HG02981 (cell line): Measurements from ENCODE around the gene EIF5A2.
"Not testable (repeated sequence)": the region's sequence is repeated elsewhere in the genome, so short reads cannot be mapped to it uniquely, and the experiment has no call there.

Experiments used
- ATAC-seq: cut with Tn5 transposase; IDR thresholded peaks from one replicate; pipeline ENCODE4 v1.9.1; 2021; ENCODE audit warnings: mild to moderate bottlenecking, moderate library complexity; ENCODE audit not compliant: unreplicated experiment

EIF5A2 gene

GRCh38 chr3:170897199-170897598 is 11.2 kb downstream of the EIF5A2 start:
- not testable (repeated sequence) for ATAC-seq

GRCh38 chr3:170896781-170897180 is 11.7 kb downstream of the EIF5A2 start:
- ATAC-seq: no peak

GRCh38 chr3:170896333-170896732 is 12.1 kb downstream of the EIF5A2 start:
- ATAC-seq: not testable (repeated sequence)

GRCh38 chr3:170893895-170894294 is 14.5 kb downstream of the EIF5A2 start:
- no peak for ATAC-seq

- no peak for ATAC-seq
These were observed 18.8 kb downstream of the EIF5A2 start for GRCh38 chr3:170889630-170890029.

GRCh38 chr3:170889132-170889531 is 19.3 kb downstream of the EIF5A2 start:
- no peak for ATAC-seq

- ATAC-seq: not testable (repeated sequence)
These were observed 24.1 kb downstream of the EIF5A2 start for GRCh38 chr3:170884109-170884930.

GRCh38 chr3:170878688-170879087 is 29.7 kb downstream of the EIF5A2 start:
- not testable (repeated sequence) for ATAC-seq

- not testable (repeated sequence) for ATAC-seq
These were observed 31.1 kb downstream of the EIF5A2 start for GRCh38 chr3:170877311-170877710.

GRCh38 chr3:170876537-170876936 is 31.9 kb downstream of the EIF5A2 start:
- ATAC-seq: no peak

GRCh38 chr3:170869645-170870593 is 38.5 kb downstream of the EIF5A2 start, which contains the start of gene RPL22L1:
RPL22L1 (minus strand) TSS chr3:170870195; CDS start chr3:170870167, 28 bp downstream.
- ATAC-seq: peak; percentile 97

GRCh38 chr3:170869239-170869590 is 39.2 kb downstream of the EIF5A2 start:
- no peak for ATAC-seq

GRCh38 chr3:170868577-170869238 is 39.7 kb downstream of the EIF5A2 start:
- ATAC-seq: no peak

- ATAC-seq: no peak
These were observed 41.1 kb downstream of the EIF5A2 start for GRCh38 chr3:170867143-170867937.

- no peak for ATAC-seq
These were observed 41.9 kb downstream of the EIF5A2 start for GRCh38 chr3:170866499-170866898.

GRCh38 chr3:170865209-170866094 is 43.0 kb downstream of the EIF5A2 start:
- no peak for ATAC-seq

- no peak for ATAC-seq
These were observed 43.8 kb downstream of the EIF5A2 start for GRCh38 chr3:170864525-170865208.

- no peak for ATAC-seq
These were observed 44.6 kb downstream of the EIF5A2 start for GRCh38 chr3:170863816-170864215.
